Measurements from ENCODE around the gene AP4M1. TPM values are rescaled to one million over a fixed set of nuclear protein-coding genes. Genes with fewer than 3 reads are reported as not detected.

AP4M1 gene
- total and polyA plus RNA-seq, 9 of the 15 experiments (the other 6 are each of a cell fraction or from before 2014, with no cell fraction given): 1.3 to 30.9 (median 14.1) TPM

- H3K36me3 ChIP-seq (ENCODE audit: control insufficient read depth, insufficient read depth, low read length): peaks cover 56% of the 10 kb centered on the region
- POLR2A ChIA-PET: interaction anchor here (0.7 to 1.9 kb wide), 3 partner anchors 10 to 73 kb away, joined by 3 to 8 read pairs (median 4); partner anchors contain the start of gene ZSCAN21
- H3K9me1 ChIP-seq (ENCODE audit: control insufficient read depth, insufficient read depth, low read length): no peaks in the 10 kb centered on the region
- H3K27me3 ChIP-seq (ENCODE audit: control insufficient read depth in 2 of 2, insufficient read depth in 2 of 2, low read length in 2 of 2): no peaks in the 10 kb centered on the region
- no peak overlapping the region for H3K4me2 ChIP-seq (ENCODE audit: insufficient read depth, low read length)
- no peak for TF ChIP-seq NFE2L1 (tag; IDR thresholded peaks at IDR 0.05; ENCODE audit: borderline replicate concordance, low read depth)
- TF ChIP-seq ZNF232 (CRISPR knock-in tag; IDR thresholded peaks at IDR 0.05): no peak
- no peaks in the 10 kb centered on the region for H3K79me2 ChIP-seq (ENCODE audit: control insufficient read depth, insufficient read depth, low read length)
- H3K9me3 ChIP-seq (replicated peaks; ENCODE audit: control insufficient read depth, insufficient read depth, low read depth, low read length): no peaks in the 10 kb centered on the region
- H3K27ac ChIP-seq (ENCODE audit: extremely low read depth, low read depth, low read length): no peak overlapping the region
- in situ Hi-C loops (cut with MboI) (no loop called here), intact Hi-C loops (cut with micrococcal nuclease) (no loop called here)
- no peak for DNase-seq (ENCODE audit: extremely low read depth in 1 of 4, low spot score in 3 of 4)
- CTCF ChIA-PET (ENCODE audit: low intra/inter-chr PET ratio): interaction anchor here (0.6 kb wide), 1 partner anchor 23 kb away, joined by 3 read pairs; no protein-coding TSS in a partner anchor
- no peak overlapping the region for H2AFZ ChIP-seq (ENCODE audit: low read depth, low read length)
- peaks cover 5 to 10% of the 10 kb centered on the region in 2 experiments; a peak in 3 of 5 replicates for H3K4me1 ChIP-seq (replicated peaks in 1 of 2; ENCODE audit: control insufficient read depth in 2 of 2, insufficient read depth in 2 of 2, low read length in 2 of 2)
- BruUV-seq (replicated peaks): no TSS peak
- no peaks in the 10 kb centered on the region for H4K20me1 ChIP-seq (replicated peaks; ENCODE audit: control insufficient read depth, insufficient read depth, low read length)
- FAIRE-seq: no peak
- H3K9ac ChIP-seq (ENCODE audit: insufficient read depth in 1 of 2, low read depth in 2 of 2, low read length in 2 of 2): no peak overlapping the region
- WGBS (ENCODE audit: insufficient coverage, low coverage, missing lambda C conversion rate): 78% methylated on average over 4 of the region's 5 CpGs
- no peak for ATAC-seq
- no peak overlapping the region for H3K4me3 ChIP-seq
Observed at GRCh38 chr7:100059251-100059739, 42.1 kb upstream of the AP4M1 start.

DNA sequence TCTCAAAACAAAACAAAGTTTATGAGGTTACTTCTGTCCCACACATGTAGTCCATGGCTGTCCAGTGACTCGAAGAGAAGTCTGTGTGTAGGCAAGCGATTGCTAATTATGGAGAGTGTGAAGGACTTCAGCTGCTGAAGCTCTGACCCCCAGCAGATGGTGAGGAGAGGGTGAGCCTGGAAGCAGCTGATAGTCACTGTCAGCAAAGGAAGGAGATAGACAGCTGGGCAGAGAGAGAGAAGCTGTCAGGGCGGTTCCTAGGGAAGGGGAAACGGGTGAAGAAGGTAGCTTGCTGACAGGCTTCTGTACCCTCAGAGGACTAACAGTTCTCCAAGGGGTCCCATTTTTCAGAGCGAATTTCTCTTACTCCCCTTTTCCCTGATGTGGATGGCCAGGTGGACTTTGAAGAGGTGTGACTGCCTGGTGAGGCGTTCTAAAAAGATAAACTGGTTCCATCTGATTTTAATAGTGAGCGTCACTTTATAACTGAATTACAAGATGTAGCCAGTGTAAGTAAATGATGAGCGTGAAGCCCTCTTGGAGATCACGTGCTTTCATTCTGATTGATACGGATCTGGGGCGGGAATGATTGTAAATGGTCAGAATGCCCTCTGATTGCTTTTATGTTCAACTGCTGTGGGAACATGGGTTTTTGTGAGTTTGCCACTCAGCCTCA lies 39.8 kb upstream of the AP4M1 start:
- intact Hi-C loops (cut with micrococcal nuclease) (no loop called here), in situ Hi-C loops (cut with MboI) (no loop called here)
- Histone ChIP-seq H3K4me3 (no peak overlapping the region), H3K79me2 (ENCODE audit: control insufficient read depth, insufficient read depth, low read length) (no peaks in the 10 kb centered on the region), H3K9me1 (ENCODE audit: control insufficient read depth, insufficient read depth, low read length) (no peaks in the 10 kb centered on the region), H3K27me3 (ENCODE audit: control insufficient read depth in 2 of 2, insufficient read depth in 2 of 2, low read length in 2 of 2) (no peaks in the 10 kb centered on the region), H3K4me2 (ENCODE audit: insufficient read depth, low read length) (peak overlapping the region; percentile 14), H3K4me1 (replicated peaks in 1 of 2; ENCODE audit: control insufficient read depth in 2 of 2, insufficient read depth in 2 of 2, low read length in 2 of 2) (peaks cover 5 to 19% of the 10 kb centered on the region in 2 experiments; a peak in 3 of 5 replicates), H3K27ac (ENCODE audit: extremely low read depth, low read depth, low read length) (no peak overlapping the region; the same call in 2 of the 3 replicates), H3K9me3 (replicated peaks; ENCODE audit: control insufficient read depth, insufficient read depth, low read depth, low read length) (no peaks in the 10 kb centered on the region; the same call in 1 of the 2 replicates), H4K20me1 (replicated peaks; ENCODE audit: control insufficient read depth, insufficient read depth, low read length) (no peaks in the 10 kb centered on the region), H3K9ac (ENCODE audit: insufficient read depth in 1 of 2, low read depth in 2 of 2, low read length in 2 of 2) (peak overlapping the region in 1 of 2 experiments; percentile 31; a peak in 1 of 4 replicates), H2AFZ (ENCODE audit: low read depth, low read length) (no peak overlapping the region), H3K36me3 (ENCODE audit: control insufficient read depth, insufficient read depth, low read length) (peaks cover 64% of the 10 kb centered on the region)
- peak; percentile 65 to 78 (median 76) for DNase-seq (ENCODE audit: extremely low read depth in 1 of 4, low spot score in 3 of 4)
- ATAC-seq: peak; percentile 54
- CTCF ChIA-PET (ENCODE audit: low intra/inter-chr PET ratio): interaction anchor here (0.5 kb wide), 1 partner anchor 33 kb away, joined by 4 read pairs; no protein-coding TSS in a partner anchor
- no TSS peak for BruUV-seq (replicated peaks)
- FAIRE-seq: peak; percentile 78
- POLR2A ChIA-PET: interaction anchor here (0.5 to 1.1 kb wide), 5 partner anchors 11 to 659 kb away, joined by 3 to 7 read pairs (median 5); partner anchors contain the start of gene ZSCAN21
- 62% methylated on average over 11 of the region's 11 CpGs for WGBS (ENCODE audit: insufficient coverage, low coverage, missing lambda C conversion rate)
- TF ChIP-seq CXXC5 (CRISPR knock-in tag; IDR thresholded peaks at IDR 0.05) (no peak), POLR2H (tag; IDR thresholded peaks at IDR 0.05; ENCODE audit: low read depth) (no peak), WHSC1 (IDR thresholded peaks at IDR 0.05; ENCODE audit: low read length) (no peak), MAFF (IDR thresholded peaks at IDR 0.05; ENCODE audit: low read length) (no peak), PML (IDR thresholded peaks at IDR 0.05; ENCODE audit: low read length) (peak; percentile 61; the same call in 1 of the 2 replicates), ZNF311 (CRISPR knock-in tag; IDR thresholded peaks at IDR 0.05) (no peak), FOXM1 (IDR thresholded peaks at IDR 0.05; ENCODE audit: low read depth) (peak; percentile 57; the same call in 1 of the 2 replicates), FOXM1 (CRISPR knock-in tag; IDR thresholded peaks at IDR 0.05; ENCODE audit: low read depth) (no peak), BCOR (IDR thresholded peaks at IDR 0.05) (0 out of 2 replicates have a peak, but pooled peaks have one; percentile 33), PHB2 (IDR thresholded peaks at IDR 0.05; ENCODE audit: low read depth) (peak; percentile 85), ATF7 (IDR thresholded peaks at IDR 0.05) (no peak), ZNF165 (CRISPR knock-in tag; IDR thresholded peaks at IDR 0.05; ENCODE audit: borderline replicate concordance) (no peak), ZNF408 (CRISPR knock-in tag; IDR thresholded peaks at IDR 0.05; ENCODE audit: low read depth) (no peak), ZNF644 (tag; IDR thresholded peaks at IDR 0.05; ENCODE audit: low read depth) (no peak), ARID1B (IDR thresholded peaks at IDR 0.05) (peak; percentile 87), SMAD4 (CRISPR knock-in tag; conservative IDR thresholded peaks at IDR 0.05) (0 out of 2 replicates have a peak, but pooled peaks have one; percentile 33)

Measured in K562 (cell line).